Measurements from ENCODE around the gene ETV6.

GRCh38 chr12:11882301-11883019 is 233.0 kb downstream of the ETV6 start:
- TF ChIP-seq, protein P1, sequence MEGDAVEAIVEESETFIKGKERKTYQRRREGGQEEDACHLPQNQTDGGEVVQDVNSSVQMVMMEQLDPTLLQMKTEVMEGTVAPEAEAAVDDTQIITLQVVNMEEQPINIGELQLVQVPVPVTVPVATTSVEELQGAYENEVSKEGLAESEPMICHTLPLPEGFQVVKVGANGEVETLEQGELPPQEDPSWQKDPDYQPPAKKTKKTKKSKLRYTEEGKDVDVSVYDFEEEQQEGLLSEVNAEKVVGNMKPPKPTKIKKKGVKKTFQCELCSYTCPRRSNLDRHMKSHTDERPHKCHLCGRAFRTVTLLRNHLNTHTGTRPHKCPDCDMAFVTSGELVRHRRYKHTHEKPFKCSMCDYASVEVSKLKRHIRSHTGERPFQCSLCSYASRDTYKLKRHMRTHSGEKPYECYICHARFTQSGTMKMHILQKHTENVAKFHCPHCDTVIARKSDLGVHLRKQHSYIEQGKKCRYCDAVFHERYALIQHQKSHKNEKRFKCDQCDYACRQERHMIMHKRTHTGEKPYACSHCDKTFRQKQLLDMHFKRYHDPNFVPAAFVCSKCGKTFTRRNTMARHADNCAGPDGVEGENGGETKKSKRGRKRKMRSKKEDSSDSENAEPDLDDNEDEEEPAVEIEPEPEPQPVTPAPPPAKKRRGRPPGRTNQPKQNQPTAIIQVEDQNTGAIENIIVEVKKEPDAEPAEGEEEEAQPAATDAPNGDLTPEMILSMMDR (conservative IDR thresholded peaks at IDR 0.05; ENCODE audit: low read length), result no peak
- TF ChIP-seq EZH2phosphoT487 (IDR thresholded peaks at IDR 0.05; ENCODE audit: borderline replicate concordance), result no peak
